Measurements from ENCODE around the gene ZNF565.
"Not testable (repeated sequence)": the region's sequence is repeated elsewhere in the genome, so short reads cannot be mapped to it uniquely, and the experiment has no call there.

- not testable (repeated sequence) for TF ChIP-seq CTCF (IDR thresholded peaks at IDR 0.05; ENCODE audit: low read length); EZH2 (IDR thresholded peaks at IDR 0.05; ENCODE audit: borderline replicate concordance, low read length)
Measured at GRCh38 chr19:36179077-36179476, 35.4 kb downstream of the ZNF565 start.

All from OCI-LY1 (cell line).